Measurements from ENCODE around the gene UPB1.

GRCh38 chr22:24450610-24451009 lies 44.5 kb upstream of the UPB1 start:
- no peak for TF ChIP-seq CTCF (conservative IDR thresholded peaks at IDR 0.05; ENCODE audit: low read length)
- TF ChIP-seq EZH2phosphoT487 (IDR thresholded peaks at IDR 0.05; ENCODE audit: borderline replicate concordance): no peak
